Measurements from ENCODE around the gene PTPN3.

GRCh38 chr9:109403766-109404320, 94.3 kb downstream of the PTPN3 start:
- no peak for TF ChIP-seq RFX5 (IDR thresholded peaks at IDR 0.05)
- TF ChIP-seq CHD4 (IDR thresholded peaks at IDR 0.05; ENCODE audit: borderline replicate concordance): no peak
- TF ChIP-seq, protein P1, sequence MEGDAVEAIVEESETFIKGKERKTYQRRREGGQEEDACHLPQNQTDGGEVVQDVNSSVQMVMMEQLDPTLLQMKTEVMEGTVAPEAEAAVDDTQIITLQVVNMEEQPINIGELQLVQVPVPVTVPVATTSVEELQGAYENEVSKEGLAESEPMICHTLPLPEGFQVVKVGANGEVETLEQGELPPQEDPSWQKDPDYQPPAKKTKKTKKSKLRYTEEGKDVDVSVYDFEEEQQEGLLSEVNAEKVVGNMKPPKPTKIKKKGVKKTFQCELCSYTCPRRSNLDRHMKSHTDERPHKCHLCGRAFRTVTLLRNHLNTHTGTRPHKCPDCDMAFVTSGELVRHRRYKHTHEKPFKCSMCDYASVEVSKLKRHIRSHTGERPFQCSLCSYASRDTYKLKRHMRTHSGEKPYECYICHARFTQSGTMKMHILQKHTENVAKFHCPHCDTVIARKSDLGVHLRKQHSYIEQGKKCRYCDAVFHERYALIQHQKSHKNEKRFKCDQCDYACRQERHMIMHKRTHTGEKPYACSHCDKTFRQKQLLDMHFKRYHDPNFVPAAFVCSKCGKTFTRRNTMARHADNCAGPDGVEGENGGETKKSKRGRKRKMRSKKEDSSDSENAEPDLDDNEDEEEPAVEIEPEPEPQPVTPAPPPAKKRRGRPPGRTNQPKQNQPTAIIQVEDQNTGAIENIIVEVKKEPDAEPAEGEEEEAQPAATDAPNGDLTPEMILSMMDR (IDR thresholded peaks at IDR 0.05): no peak
- TF ChIP-seq, protein P2, sequence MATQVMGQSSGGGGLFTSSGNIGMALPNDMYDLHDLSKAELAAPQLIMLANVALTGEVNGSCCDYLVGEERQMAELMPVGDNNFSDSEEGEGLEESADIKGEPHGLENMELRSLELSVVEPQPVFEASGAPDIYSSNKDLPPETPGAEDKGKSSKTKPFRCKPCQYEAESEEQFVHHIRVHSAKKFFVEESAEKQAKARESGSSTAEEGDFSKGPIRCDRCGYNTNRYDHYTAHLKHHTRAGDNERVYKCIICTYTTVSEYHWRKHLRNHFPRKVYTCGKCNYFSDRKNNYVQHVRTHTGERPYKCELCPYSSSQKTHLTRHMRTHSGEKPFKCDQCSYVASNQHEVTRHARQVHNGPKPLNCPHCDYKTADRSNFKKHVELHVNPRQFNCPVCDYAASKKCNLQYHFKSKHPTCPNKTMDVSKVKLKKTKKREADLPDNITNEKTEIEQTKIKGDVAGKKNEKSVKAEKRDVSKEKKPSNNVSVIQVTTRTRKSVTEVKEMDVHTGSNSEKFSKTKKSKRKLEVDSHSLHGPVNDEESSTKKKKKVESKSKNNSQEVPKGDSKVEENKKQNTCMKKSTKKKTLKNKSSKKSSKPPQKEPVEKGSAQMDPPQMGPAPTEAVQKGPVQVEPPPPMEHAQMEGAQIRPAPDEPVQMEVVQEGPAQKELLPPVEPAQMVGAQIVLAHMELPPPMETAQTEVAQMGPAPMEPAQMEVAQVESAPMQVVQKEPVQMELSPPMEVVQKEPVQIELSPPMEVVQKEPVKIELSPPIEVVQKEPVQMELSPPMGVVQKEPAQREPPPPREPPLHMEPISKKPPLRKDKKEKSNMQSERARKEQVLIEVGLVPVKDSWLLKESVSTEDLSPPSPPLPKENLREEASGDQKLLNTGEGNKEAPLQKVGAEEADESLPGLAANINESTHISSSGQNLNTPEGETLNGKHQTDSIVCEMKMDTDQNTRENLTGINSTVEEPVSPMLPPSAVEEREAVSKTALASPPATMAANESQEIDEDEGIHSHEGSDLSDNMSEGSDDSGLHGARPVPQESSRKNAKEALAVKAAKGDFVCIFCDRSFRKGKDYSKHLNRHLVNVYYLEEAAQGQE (IDR thresholded peaks at IDR 0.05): no peak
- no peak for TF ChIP-seq RNF2 (IDR thresholded peaks at IDR 0.05; ENCODE audit: borderline replicate concordance, low read depth)
- TF ChIP-seq USF2 (IDR thresholded peaks at IDR 0.05): no peak
- no peak for TF ChIP-seq SMC3 (IDR thresholded peaks at IDR 0.05)
- TF ChIP-seq BHLHE40 (IDR thresholded peaks at IDR 0.05; ENCODE audit: low read depth, low read length): no peak
- no peak for TF ChIP-seq NFE2L2 (conservative IDR thresholded peaks at IDR 0.05; ENCODE audit: low read length)
- no peak for TF ChIP-seq RAD21 (conservative IDR thresholded peaks at IDR 0.05 in 1 of 2, IDR thresholded peaks at IDR 0.05 in 1 of 2)
- no peak for TF ChIP-seq ZFP36 (IDR thresholded peaks at IDR 0.05; ENCODE audit: borderline replicate concordance, partially characterized antibody)
- TF ChIP-seq FOSL2 (IDR thresholded peaks at IDR 0.05): no peak
- TF ChIP-seq FOSL2 (CRISPR knock-in tag; IDR thresholded peaks at IDR 0.05): no peak
- no peak for TF ChIP-seq SREBF2 (IDR thresholded peaks at IDR 0.05)
